ENCODE measurements around the gene F7.
"Not testable (repeated sequence)": the region's sequence is repeated elsewhere in the genome, so short reads cannot be mapped to it uniquely, and the experiment has no call there.

The F7 gene

GRCh38 chr13:113157206-113157928 lies 51.8 kb downstream of the F7 start:
- DNase-seq: no peak

GRCh38 chr13:113157929-113158747 lies 52.5 kb downstream of the F7 start, which contains the start of gene PROZ:
TSS of gene PROZ (plus strand) at chr13:113158648. CDS start at chr13:113158661, 13 bp downstream.
- DNase-seq: peak; percentile 10

- DNase-seq: no peak
Measured at GRCh38 chr13:113158946-113159345, 53.4 kb downstream of the F7 start.

GRCh38 chr13:113159701-113160100 lies 54.1 kb downstream of the F7 start:
- DNase-seq: no peak

GRCh38 chr13:113160983-113161382 lies 55.4 kb downstream of the F7 start:
- DNase-seq: no peak

- no peak for DNase-seq
Measured at GRCh38 chr13:113161433-113161832, 55.8 kb downstream of the F7 start.

- not testable (repeated sequence) for DNase-seq
Measured at GRCh38 chr13:113161975-113162374, 56.4 kb downstream of the F7 start.

GRCh38 chr13:113162783-113163685 lies 57.4 kb downstream of the F7 start:
- DNase-seq: peak; percentile 53

GRCh38 chr13:113164492-113164891 lies 58.9 kb downstream of the F7 start:
- DNase-seq: no peak

GRCh38 chr13:113166266-113166665 lies 60.7 kb downstream of the F7 start:
- no peak for DNase-seq

GRCh38 chr13:113166681-113167080 lies 61.1 kb downstream of the F7 start:
- no peak for DNase-seq

- DNase-seq: no peak
Measured at GRCh38 chr13:113167155-113167554, 61.6 kb downstream of the F7 start.

GRCh38 chr13:113167575-113167974 lies 62.0 kb downstream of the F7 start:
- no peak for DNase-seq

- DNase-seq: no peak
Measured at GRCh38 chr13:113168211-113168610, 62.6 kb downstream of the F7 start.

- DNase-seq: no peak
Measured at GRCh38 chr13:113169277-113170272, 64.0 kb downstream of the F7 start.
